ENCODE measurements around the gene NOVA2.

Gene NOVA2

DNA sequence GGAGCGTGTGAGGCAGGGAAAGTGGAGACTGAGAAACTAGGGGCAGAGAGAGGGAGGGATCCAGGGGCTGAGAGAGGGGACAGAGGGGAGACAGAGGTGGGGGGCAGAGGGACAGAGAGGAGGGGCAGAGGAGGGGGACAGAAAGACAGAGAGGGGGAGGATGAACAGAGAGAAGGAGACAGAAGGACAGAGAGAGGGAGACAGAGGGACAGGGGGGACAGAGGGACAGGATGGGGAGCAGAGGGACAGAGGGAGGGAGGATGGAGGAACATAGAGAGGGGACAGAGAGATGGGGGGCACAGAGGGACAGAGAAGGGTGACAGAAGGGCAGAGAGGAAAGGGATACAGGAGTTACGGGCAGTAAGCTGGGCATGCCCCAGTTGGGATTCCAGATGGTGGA lies 44.4 kb downstream of the NOVA2 start:
- H3K4me1 ChIP-seq = peaks cover 0 to 4% (median 2%) of the 10 kb centered on the region in 4 donors
- H3K27me3 ChIP-seq = peaks cover 0 to 19% of the 10 kb centered on the region in 2 donors
- no peak overlapping the region for H3K4me3 ChIP-seq
- H3K36me3 ChIP-seq = no peaks in the 10 kb centered on the region
- H3K9me3 ChIP-seq = no peaks in the 10 kb centered on the region
- TF ChIP-seq, protein P1, sequence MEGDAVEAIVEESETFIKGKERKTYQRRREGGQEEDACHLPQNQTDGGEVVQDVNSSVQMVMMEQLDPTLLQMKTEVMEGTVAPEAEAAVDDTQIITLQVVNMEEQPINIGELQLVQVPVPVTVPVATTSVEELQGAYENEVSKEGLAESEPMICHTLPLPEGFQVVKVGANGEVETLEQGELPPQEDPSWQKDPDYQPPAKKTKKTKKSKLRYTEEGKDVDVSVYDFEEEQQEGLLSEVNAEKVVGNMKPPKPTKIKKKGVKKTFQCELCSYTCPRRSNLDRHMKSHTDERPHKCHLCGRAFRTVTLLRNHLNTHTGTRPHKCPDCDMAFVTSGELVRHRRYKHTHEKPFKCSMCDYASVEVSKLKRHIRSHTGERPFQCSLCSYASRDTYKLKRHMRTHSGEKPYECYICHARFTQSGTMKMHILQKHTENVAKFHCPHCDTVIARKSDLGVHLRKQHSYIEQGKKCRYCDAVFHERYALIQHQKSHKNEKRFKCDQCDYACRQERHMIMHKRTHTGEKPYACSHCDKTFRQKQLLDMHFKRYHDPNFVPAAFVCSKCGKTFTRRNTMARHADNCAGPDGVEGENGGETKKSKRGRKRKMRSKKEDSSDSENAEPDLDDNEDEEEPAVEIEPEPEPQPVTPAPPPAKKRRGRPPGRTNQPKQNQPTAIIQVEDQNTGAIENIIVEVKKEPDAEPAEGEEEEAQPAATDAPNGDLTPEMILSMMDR (IDR thresholded peaks at IDR 0.05) = no peak
- H3K27ac ChIP-seq = no peak overlapping the region
- intact Hi-C loops (cut with DNase I; ENCODE audit: low total_unique reads) = loop anchor here (10.0 kb wide), 1 partner anchor 66 kb away; the partner anchor contains the start of gene CCDC61
- no peak for DNase-seq

DNA sequence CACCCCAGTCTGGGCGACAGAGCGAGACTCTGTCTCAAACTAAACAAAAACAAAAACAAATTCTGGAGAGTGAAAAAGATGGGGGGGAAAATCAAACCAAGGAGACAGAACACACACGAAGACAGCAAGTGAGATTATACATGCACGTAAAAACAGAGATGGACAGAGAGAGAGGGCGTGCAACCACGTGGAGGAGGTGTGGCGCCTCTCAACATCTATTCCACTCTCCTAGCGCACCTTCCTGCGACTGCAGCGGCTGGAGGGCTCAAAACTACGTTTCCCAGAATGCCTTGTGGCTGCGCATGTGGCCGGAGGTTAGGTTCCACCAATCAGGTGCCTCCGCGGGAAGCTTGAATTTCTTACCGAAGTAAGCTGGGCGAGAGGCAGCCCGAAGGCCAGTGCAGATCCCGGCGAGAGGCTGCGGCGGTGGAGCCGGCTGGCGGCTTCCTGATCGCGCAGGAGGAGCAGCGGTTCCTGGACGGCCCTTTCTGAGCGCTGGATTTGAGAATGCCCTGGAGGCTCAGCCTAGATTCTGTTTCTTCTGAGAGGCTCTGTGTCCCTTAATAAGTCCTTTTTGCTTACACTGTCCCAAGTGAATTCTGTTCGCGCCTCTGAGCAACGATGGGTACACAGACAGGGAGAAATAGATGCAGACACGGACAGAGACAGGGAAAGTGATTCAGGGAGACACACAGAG lies 46.0 kb downstream of the NOVA2 start:
- peaks cover 0 to 4% (median 2%) of the 10 kb centered on the region in 4 donors for H3K4me1 ChIP-seq
- peak; percentile 90 to 91 for DNase-seq
- no peaks in the 10 kb centered on the region for H3K9me3 ChIP-seq
- TF ChIP-seq, protein P1 (IDR thresholded peaks at IDR 0.05) = no peak
- H3K27ac ChIP-seq = no peak overlapping the region
- peaks cover 0 to 5% of the 10 kb centered on the region in 2 donors for H3K27me3 ChIP-seq
- H3K4me3 ChIP-seq = no peak overlapping the region
- no peaks in the 10 kb centered on the region for H3K36me3 ChIP-seq
- intact Hi-C loops (cut with DNase I; ENCODE audit: low total_unique reads) = loop anchor here (10.0 kb wide), 1 partner anchor 67 kb away; the partner anchor contains the start of gene CCDC61

DNA sequence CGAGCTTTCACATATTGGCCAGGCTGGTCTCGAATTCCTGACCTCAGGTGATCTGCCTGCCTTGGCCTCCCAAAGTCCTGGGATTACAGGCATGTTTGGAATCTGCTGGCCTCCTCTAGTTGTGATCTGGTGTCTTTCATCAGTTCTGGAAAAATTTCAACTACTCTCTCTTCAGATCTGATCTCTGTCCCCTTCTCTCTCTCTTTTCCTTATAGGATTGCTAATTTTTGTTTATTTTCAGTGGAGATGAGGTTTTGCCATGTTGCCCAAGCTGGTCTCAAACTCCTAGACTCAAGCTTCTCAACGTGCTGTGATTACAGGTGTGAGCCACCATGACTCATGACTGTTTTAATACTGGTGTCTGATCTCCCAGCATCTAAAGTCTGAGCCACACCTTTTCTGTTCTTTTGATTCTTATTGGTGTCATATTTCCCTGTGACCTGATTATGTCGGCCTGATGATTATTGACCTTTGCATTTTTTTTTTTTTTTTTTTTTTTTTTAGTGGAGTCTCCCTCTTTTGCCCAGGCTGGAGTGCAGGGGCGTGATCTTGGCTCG lies 48.7 kb downstream of the NOVA2 start:
- H3K9me3 ChIP-seq = no peaks in the 10 kb centered on the region
- H3K27ac ChIP-seq = no peak overlapping the region
- TF ChIP-seq, protein P1 (IDR thresholded peaks at IDR 0.05) = no peak
- no peak overlapping the region for H3K4me3 ChIP-seq
- no peaks in the 10 kb centered on the region for H3K36me3 ChIP-seq
- H3K27me3 ChIP-seq = peaks cover 0 to 5% of the 10 kb centered on the region in 2 donors
- peaks cover 0 to 4% (median 2%) of the 10 kb centered on the region in 4 donors for H3K4me1 ChIP-seq
- DNase-seq = no peak
- intact Hi-C loops (cut with DNase I; ENCODE audit: low total_unique reads) = loop anchor here (10.0 kb wide), 1 partner anchor 70 kb away; the partner anchor contains the start of gene CCDC61

DNA sequence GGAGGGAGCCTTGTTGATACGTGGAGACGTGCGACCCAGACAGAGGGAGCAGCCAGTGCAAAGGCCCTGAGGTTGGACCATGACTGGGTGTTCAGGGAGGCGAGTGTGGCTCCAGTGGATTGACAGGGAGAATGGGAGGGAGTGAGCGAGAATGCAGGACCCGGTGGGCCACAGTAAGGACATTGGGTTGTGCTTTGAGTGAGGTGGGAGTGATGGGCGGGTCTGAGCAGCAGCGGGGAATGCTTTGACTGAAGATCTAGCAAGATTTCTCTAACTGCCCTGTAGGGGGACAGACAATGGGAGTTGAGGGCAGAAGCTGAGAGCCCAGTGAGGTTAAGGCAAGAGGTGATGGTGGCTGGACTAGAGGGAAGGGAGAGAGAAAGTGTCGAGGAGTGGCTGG lies 51.4 kb downstream of the NOVA2 start:
- TF ChIP-seq, protein P1 (IDR thresholded peaks at IDR 0.05) = no peak
- no peak for DNase-seq
- intact Hi-C loops (cut with DNase I; ENCODE audit: low total_unique reads) = loop anchor here (10.0 kb wide), 1 partner anchor 73 kb away; the partner anchor contains the start of gene CCDC61

DNA sequence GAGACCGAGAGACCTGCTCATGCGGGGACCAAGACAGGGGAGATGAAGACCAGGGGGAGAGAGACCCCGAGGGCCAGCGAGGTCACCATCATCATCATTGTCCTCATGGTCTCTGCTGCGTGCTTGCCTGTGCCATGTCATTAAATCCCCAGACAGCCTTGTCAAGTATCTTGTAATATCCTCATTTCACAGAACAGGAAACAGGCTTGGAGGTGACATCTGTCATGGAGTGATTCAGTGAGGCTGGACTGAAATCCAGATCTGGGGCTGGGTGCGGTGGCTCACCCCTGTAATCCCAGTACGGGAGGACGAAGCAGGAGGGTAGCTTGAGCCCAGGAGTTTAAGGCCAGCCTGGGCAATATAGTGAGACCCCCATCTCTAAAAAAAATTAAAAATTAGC lies 53.2 kb downstream of the NOVA2 start:
- no peaks in the 10 kb centered on the region for H3K4me1 ChIP-seq
- DNase-seq = no peak
- H3K27ac ChIP-seq = no peak overlapping the region
- TF ChIP-seq, protein P1 (IDR thresholded peaks at IDR 0.05) = no peak
- no peak overlapping the region for H3K4me3 ChIP-seq
- H3K9me3 ChIP-seq = no peaks in the 10 kb centered on the region
- intact Hi-C loops (cut with DNase I; ENCODE audit: low total_unique reads) = loop anchor here (2.0 to 10.0 kb wide), 2 partner anchors 40 to 74 kb away; partner anchors contain the start of gene CCDC61
- peaks cover 0 to 36% of the 10 kb centered on the region in 2 donors for H3K27me3 ChIP-seq
- H3K36me3 ChIP-seq = no peaks in the 10 kb centered on the region

More for the DNA sequence above, 51.4 kb downstream of the NOVA2 start:
- H3K27ac ChIP-seq = no peak overlapping the region
- peaks cover 0 to 25% of the 10 kb centered on the region in 2 donors for H3K27me3 ChIP-seq
- H3K4me3 ChIP-seq = no peak overlapping the region
- H3K36me3 ChIP-seq = no peaks in the 10 kb centered on the region
- no peaks in the 10 kb centered on the region for H3K9me3 ChIP-seq
- H3K4me1 ChIP-seq = no peaks in the 10 kb centered on the region
